Measurements from ENCODE around the gene ZC3H4. TPM values are rescaled to one million over a fixed set of nuclear protein-coding genes. Genes with fewer than 3 reads are reported as not detected.

ZC3H4 gene
- total and polyA plus RNA-seq, 10 of the 15 experiments (the other 5 are each of a cell fraction or from before 2014, with no cell fraction given): 5.1 to 86.3 (median 15.5) TPM

GRCh38 chr19:47143322-47144073 is 29.9 kb upstream of the ZC3H4 start (continued):
- TF ChIP-seq SKIL (IDR thresholded peaks at IDR 0.05; ENCODE audit: low read depth, poor library complexity, severe bottlenecking) (no peak), WRNIP1 (IDR thresholded peaks at IDR 0.05; ENCODE audit: borderline replicate concordance, low read depth, low read length) (no peak), MEF2B (IDR thresholded peaks at IDR 0.05; ENCODE audit: partially characterized antibody, poor library complexity, severe bottlenecking) (no peak), MEF2A (IDR thresholded peaks at IDR 0.05; ENCODE audit: insufficient read depth, low read depth, low read length) (no peak), MTA2 (IDR thresholded peaks at IDR 0.05; ENCODE audit: low read depth) (no peak)

- CTCF ChIA-PET: interaction anchor here (1.2 to 1.5 kb wide), 2 partner anchors 40 to 68 kb away, joined by 4 to 7 read pairs; no protein-coding TSS in a partner anchor
- no peak overlapping the region for H2AFZ ChIP-seq (ENCODE audit: control insufficient read depth, low read depth, low read length)
- H3K4me1 ChIP-seq (ENCODE audit: control insufficient read depth, insufficient read depth, low read length): no peaks in the 10 kb centered on the region
- POLR2A ChIA-PET: no interaction called here
- in situ Hi-C loops (cut with MboI): no loop called here
- H3K36me3 ChIP-seq (ENCODE audit: control insufficient read depth in 2 of 2, insufficient read depth in 2 of 2, low read length in 1 of 2): peaks cover 15 to 21% of the 10 kb centered on the region in 2 experiments
- TF ChIP-seq TARDBP (IDR thresholded peaks at IDR 0.05; ENCODE audit: borderline replicate concordance) (no peak), BCLAF1 (IDR thresholded peaks at IDR 0.05) (no peak)
- no peak overlapping the region for H3K27ac ChIP-seq (ENCODE audit: control insufficient read depth, insufficient read depth)
- no TSS peak for BruUV-seq (replicated peaks)
- DNase-seq (ENCODE audit: low read depth, low spot score) (no peak), ATAC-seq (no peak), FAIRE-seq (no peak)
- intact Hi-C loops (cut with micrococcal nuclease; ENCODE audit: unreplicated experiment): no loop called here
- H3K4me2 ChIP-seq (ENCODE audit: control insufficient read depth, insufficient read depth): no peak overlapping the region
- RAD21 ChIA-PET (ENCODE audit: unreplicated experiment): interaction anchor here (1.1 to 1.2 kb wide), 2 partner anchors 11 to 101 kb away, joined by 3 read pairs; no protein-coding TSS in a partner anchor
- no peaks in the 10 kb centered on the region for H3K27me3 ChIP-seq (replicated peaks in 1 of 2; ENCODE audit: control insufficient read depth in 2 of 2, insufficient read depth in 2 of 2, low read length in 1 of 2)
- no peak overlapping the region for H3K4me3 ChIP-seq
- no peak overlapping the region for H3K9ac ChIP-seq (ENCODE audit: control insufficient read depth, insufficient read depth, low read length)
- peaks cover 2% of the 10 kb centered on the region; the same call in 1 of the 2 replicates for H4K20me1 ChIP-seq (ENCODE audit: control insufficient read depth, insufficient read depth)
- H3K9me3 ChIP-seq (replicated peaks; ENCODE audit: control insufficient read depth, insufficient read depth, low read length): no peaks in the 10 kb centered on the region
- 86% methylated on average over 5 of the region's 5 CpGs for WGBS (ENCODE audit: insufficient coverage, insufficient replicate concordance, low lambda C conversion rate, missing lambda C conversion rate)
- SMC1A ChIA-PET (ENCODE audit: uncharacterized antibody, unreplicated experiment): interaction anchor here (1.0 kb wide), 1 partner anchor 68 kb away, joined by 3 read pairs; no protein-coding TSS in a partner anchor
- H3K79me2 ChIP-seq (ENCODE audit: control insufficient read depth, insufficient read depth, low read length): peaks cover 30% of the 10 kb centered on the region
Observed at GRCh38 chr19:47142779-47143178, 29.2 kb upstream of the ZC3H4 start.

All from GM12878 (cell line).